ENCODE measurements around the gene FBRS.
"Not testable (repeated sequence)": the region's sequence is repeated elsewhere in the genome, so short reads cannot be mapped to it uniquely, and the experiment has no call there.

The FBRS gene

GRCh38 chr16:30700491-30700890 is 42.3 kb downstream of the FBRS start:
- DNase-seq, result no peak

GRCh38 chr16:30700971-30701370 is 42.7 kb downstream of the FBRS start:
- DNase-seq, result no peak

- DNase-seq, result not testable (repeated sequence)
Measured at GRCh38 chr16:30703071-30703470, 44.8 kb downstream of the FBRS start.

GRCh38 chr16:30703971-30704370 is 45.7 kb downstream of the FBRS start:
- DNase-seq, result no peak

GRCh38 chr16:30706046-30706445 is 47.8 kb downstream of the FBRS start:
- no peak for DNase-seq

- no peak for DNase-seq
Measured at GRCh38 chr16:30710971-30711370, 52.7 kb downstream of the FBRS start.

GRCh38 chr16:30711712-30712111 is 53.5 kb downstream of the FBRS start:
- DNase-seq, result no peak

GRCh38 chr16:30715750-30716445 is 57.7 kb downstream of the FBRS start:
- DNase-seq, result peak; percentile 57

- DNase-seq, result no peak
Measured at GRCh38 chr16:30720086-30720485, 61.9 kb downstream of the FBRS start.
